H54 (cell line): Measurements from ENCODE around the gene VSX1.

Experiments
- DNase-seq: peaks from one replicate; pipeline ENCODE4 v3.0.0; 2011; ENCODE audit warnings: low spot score, mixed read lengths; ENCODE audit not compliant: insufficient read length
- FAIRE-seq: peaks from 3 replicates; lab custom pipeline; 2011; peaks lifted over from hg19 to GRCh38; lab: Jason Lieb, UNC
- POLR2A ChIP-seq: IDR thresholded peaks from 2 replicates; pipeline ENCODE4 v1.6.1; 2011; ENCODE audit warnings: low read depth, mild to moderate bottlenecking, low read length

Gene VSX1

GRCh38 chr20:25081730-25082497, at the start of gene VSX1:
Gene VSX1, minus strand, starts transcription at chr20:25082141. Its CDS starts 45 bp downstream, at chr20:25082096.
- no peak for TF ChIP-seq POLR2A
- FAIRE-seq (no peak), DNase-seq (no peak)

- FAIRE-seq (no peak), DNase-seq (no peak)
- TF ChIP-seq POLR2A: no peak
Observed at GRCh38 chr20:25129908-25130307, 48.0 kb upstream of the VSX1 start.

- no peak for TF ChIP-seq POLR2A
- FAIRE-seq: no peak
- no peak for DNase-seq
Observed at GRCh38 chr20:25129428-25129827, 47.5 kb upstream of the VSX1 start.

- FAIRE-seq: no peak
Observed at GRCh38 chr20:25128649-25129048, 46.7 kb upstream of the VSX1 start.

GRCh38 chr20:25127761-25128537, 46.0 kb upstream of the VSX1 start:
- DNase-seq (no peak), FAIRE-seq (no peak)
- TF ChIP-seq POLR2A: no peak

More at GRCh38 chr20:25128649-25129048, 46.7 kb upstream of the VSX1 start:
- no peak for TF ChIP-seq POLR2A
- DNase-seq: no peak

GRCh38 chr20:25126204-25127029, 44.5 kb upstream of the VSX1 start:
- TF ChIP-seq POLR2A: no peak
- DNase-seq: no peak
- no peak for FAIRE-seq

- DNase-seq (no peak), FAIRE-seq (no peak)
- no peak for TF ChIP-seq POLR2A
Observed at GRCh38 chr20:25125636-25126035, 43.7 kb upstream of the VSX1 start.

GRCh38 chr20:25120920-25121319, 39.0 kb upstream of the VSX1 start:
- FAIRE-seq: no peak

GRCh38 chr20:25120457-25120856, 38.5 kb upstream of the VSX1 start:
- DNase-seq: no peak
- FAIRE-seq: no peak
- no peak for TF ChIP-seq POLR2A

More at GRCh38 chr20:25120920-25121319, 39.0 kb upstream of the VSX1 start:
- no peak for TF ChIP-seq POLR2A
- DNase-seq: no peak

GRCh38 chr20:25118529-25118928, 36.6 kb upstream of the VSX1 start:
- TF ChIP-seq POLR2A: no peak
- FAIRE-seq: no peak
- DNase-seq: no peak

- FAIRE-seq (no peak), DNase-seq (no peak)
- TF ChIP-seq POLR2A: no peak
Observed at GRCh38 chr20:25117990-25118389, 36.0 kb upstream of the VSX1 start.

GRCh38 chr20:25116739-25117458, 35.0 kb upstream of the VSX1 start:
- DNase-seq (no peak), FAIRE-seq (no peak)
- TF ChIP-seq POLR2A: no peak

- DNase-seq (no peak), FAIRE-seq (no peak)
- no peak for TF ChIP-seq POLR2A
Observed at GRCh38 chr20:25103526-25103925, 21.6 kb upstream of the VSX1 start.
